22Rv1 (cell line): ENCODE results near the gene HLA-DQB1.
"Not testable (repeated sequence)": the region's sequence is repeated elsewhere in the genome, so short reads cannot be mapped to it uniquely, and the experiment has no call there.

ENCODE experiments used
- H3K27ac ChIP-seq: fragments of 450-650 bp; 2 replicates; pipeline ENCODE4 v1.5.1; 2017
- ZFX ChIP-seq: fragments of 450-650 bp; IDR thresholded peaks from 2 replicates; pipeline ENCODE4 v1.6.1; 2017; ENCODE audit warnings: antibody characterized with exemption, borderline replicate concordance
- TF ChIP-seq, protein P1 (sequence below): fragments of 450-650 bp; IDR thresholded peaks from 2 replicates; pipeline ENCODE4 v1.5.1; 2017; ENCODE audit warnings: mild to moderate bottlenecking

Gene HLA-DQB1

DNA sequence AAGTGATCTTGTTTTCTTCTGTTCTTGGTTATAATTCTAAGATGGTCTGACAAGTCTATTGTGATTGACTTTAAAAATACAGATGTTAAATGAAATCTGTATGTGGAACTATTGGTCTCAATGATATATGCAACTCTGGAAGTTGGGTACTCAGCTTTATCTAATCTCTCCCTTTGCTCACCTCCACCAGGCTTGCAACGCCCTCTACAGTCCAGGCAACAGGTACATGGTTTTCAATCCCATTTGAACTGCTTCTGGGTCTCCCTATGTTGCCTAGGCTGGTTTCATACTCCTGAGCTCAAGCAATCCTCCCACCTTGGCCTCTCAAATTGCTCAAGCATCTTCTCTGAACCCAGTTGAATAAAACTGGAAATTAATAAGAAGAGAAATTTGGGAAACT is 25.6 kb upstream of the HLA-DQB1 start:
- H3K27ac ChIP-seq = no peak overlapping the region
- TF ChIP-seq, protein P1, sequence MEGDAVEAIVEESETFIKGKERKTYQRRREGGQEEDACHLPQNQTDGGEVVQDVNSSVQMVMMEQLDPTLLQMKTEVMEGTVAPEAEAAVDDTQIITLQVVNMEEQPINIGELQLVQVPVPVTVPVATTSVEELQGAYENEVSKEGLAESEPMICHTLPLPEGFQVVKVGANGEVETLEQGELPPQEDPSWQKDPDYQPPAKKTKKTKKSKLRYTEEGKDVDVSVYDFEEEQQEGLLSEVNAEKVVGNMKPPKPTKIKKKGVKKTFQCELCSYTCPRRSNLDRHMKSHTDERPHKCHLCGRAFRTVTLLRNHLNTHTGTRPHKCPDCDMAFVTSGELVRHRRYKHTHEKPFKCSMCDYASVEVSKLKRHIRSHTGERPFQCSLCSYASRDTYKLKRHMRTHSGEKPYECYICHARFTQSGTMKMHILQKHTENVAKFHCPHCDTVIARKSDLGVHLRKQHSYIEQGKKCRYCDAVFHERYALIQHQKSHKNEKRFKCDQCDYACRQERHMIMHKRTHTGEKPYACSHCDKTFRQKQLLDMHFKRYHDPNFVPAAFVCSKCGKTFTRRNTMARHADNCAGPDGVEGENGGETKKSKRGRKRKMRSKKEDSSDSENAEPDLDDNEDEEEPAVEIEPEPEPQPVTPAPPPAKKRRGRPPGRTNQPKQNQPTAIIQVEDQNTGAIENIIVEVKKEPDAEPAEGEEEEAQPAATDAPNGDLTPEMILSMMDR = peak; percentile 58
- TF ChIP-seq ZFX = no peak

DNA sequence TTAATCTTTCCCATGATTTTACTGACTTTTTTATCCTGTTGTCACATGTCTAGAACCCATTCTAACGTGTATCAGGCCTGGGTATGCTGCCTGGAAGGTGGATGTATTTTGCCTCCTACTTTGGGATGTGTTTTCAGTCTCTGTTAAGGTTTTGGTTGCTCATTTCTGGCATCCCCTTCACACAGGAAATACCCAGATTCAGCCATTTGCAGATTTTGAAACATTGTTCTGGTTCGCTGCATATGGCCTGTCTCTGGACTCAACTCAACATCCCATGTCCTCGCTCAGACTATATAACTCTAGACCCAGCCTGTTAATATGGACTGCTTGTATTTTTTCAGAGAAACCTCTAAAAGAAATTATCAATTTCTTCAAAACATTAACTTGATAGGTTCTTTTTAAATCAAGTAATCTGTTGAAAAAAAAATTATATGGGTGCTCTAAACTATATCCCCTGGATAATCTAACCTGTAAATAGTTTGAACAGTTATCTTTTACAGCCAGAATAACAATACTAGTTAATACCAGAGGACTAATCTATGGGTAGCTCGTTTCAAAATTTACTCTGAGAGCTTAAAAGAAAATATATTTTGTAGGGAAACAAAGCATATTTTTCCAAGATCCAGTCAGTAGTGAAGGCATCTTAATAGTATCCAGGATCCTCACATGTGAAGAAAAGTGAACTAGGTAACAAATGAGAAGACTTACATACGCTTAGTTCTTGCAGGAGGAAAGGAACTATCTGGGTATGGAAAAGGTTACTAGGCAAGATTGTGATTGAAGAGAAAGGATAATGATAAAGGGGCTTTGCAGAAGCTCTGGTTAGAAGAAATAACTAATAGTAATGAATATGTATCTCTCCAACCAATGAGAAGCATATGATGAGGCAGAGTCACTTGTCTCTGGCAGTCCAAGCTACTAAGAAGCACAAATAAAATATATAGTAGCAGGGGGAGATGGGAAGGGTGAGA is 23.4 kb upstream of the HLA-DQB1 start:
- TF ChIP-seq, protein P1 = no peak
- no peak for TF ChIP-seq ZFX
- no peak overlapping the region for H3K27ac ChIP-seq

DNA sequence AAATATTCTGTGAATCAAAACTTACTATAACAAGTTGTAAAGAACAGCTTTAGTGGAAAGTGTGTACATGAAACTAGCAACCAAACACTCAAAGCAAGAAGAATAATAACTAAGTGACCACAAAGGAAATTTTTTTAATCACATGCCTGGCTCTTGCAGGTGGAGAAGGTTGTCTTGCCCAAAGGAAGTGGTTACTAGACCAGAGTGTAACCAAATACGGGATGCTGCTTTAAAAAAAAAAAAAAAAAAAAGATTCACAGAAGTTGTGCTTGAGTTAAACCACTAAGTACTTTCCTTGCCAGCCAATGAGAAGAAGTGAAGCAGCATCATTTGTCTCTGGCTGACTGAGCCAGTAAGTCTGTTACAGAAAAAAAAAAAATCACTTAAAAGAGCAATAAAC is 19.1 kb upstream of the HLA-DQB1 start:
- no peak overlapping the region for H3K27ac ChIP-seq
- TF ChIP-seq, protein P1 = no peak
- TF ChIP-seq ZFX = no peak

DNA sequence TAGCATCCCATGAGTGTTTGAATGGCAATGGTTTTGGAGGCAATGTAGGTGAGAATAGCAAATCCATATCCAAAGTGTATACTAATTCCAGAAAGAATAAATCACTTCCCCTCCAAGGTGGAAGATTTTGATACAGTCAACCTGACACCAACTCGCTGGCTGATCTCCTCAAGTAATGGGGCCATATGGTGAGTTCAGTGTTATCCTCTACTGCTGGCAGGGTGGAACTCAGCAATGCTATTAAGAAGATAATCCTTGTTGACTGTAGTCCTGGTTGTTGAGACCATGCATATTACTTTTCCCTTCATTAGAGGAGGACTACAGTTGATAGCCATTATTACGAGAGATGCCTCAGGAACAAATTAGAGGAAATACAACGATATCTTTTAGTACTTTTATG is 17.8 kb upstream of the HLA-DQB1 start:
- TF ChIP-seq ZFX = no peak
- TF ChIP-seq, protein P1 = no peak
- no peak overlapping the region for H3K27ac ChIP-seq

DNA sequence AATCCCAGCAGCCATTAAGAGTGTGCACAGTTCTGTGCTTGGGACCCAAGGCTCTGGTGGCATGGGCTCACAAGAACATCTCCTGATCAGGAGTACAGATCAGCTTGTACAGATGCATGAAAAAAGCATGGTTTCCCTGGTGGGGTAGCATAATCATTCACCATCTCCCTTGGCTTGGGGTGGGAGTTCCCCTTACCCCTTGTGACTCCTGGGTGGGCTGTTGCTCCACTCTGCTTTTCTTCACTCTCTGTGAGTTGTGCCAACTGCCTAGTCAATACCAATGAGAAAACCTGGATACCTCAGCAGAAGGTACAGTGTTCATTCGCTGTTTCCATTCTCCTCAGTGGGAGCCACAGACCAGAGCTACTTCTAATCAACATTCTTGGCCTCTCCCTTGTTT is 13.6 kb upstream of the HLA-DQB1 start:
- H3K27ac ChIP-seq = no peak overlapping the region
- TF ChIP-seq, protein P1 = no peak
- TF ChIP-seq ZFX = no peak

DNA sequence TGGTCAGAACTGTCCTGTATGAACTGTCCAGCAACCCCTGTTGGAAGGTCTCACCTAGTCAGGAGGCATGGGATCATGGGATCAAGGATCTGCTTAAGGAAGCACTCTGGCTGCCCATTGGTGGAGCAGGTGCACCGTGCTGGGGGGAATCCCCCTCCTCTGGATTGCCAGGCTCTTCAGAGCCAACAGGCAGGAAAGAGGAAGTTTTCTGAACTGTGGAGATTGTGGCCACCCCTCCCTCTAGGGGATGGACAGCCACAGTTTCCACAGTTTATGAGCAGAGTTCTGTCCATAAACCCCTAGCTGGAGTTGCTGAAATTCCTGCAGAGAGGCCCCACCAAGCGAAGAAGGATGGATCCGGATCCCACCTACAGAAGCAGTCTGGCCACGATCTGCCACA is 13.0 kb upstream of the HLA-DQB1 start:
- TF ChIP-seq, protein P1 = no peak
- TF ChIP-seq ZFX = no peak
- no peak overlapping the region for H3K27ac ChIP-seq

DNA sequence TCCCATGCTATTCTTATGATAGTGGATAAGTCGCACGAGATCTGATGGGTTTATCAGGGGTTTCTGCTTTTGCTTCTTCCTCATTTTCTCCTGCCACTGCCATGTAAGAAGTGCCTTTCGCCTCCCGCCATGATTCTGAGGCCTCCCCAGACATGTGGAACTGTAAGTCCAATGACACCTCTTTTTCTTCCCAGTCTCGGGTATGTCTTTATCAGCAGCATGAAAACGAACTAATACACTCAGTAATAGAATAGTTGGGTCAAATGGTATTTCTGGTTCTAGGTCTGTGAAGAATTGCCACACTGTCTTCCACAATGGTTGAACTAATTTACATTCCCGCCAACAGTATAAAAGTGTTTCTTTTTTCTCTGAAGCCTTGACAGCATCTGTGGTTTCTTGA is 7.7 kb upstream of the HLA-DQB1 start:
- not testable (repeated sequence) for H3K27ac ChIP-seq

DNA sequence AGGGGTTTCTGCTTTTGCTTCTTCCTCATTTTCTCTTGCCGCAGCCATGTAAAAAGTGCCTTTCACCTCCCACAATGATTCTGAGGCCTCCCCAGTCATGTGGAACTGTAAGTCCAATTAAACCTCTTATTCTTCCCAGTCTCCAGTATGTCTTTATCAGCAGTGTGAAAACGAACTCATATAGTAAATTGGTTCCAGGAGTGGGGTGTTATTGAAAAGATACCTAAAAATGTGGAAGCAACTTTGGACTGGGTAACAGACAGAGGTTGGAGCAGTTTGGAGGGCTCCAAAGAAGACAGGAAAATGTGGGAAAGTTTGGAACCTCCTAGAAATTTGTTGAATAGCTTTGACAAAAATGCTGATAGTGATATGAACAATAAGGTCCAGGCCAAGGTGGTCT is 5.5 kb upstream of the HLA-DQB1 start:
- H3K27ac ChIP-seq = not testable (repeated sequence)
